Measurements from ENCODE around the gene ATL2. TPM values are rescaled to one million over a fixed set of nuclear protein-coding genes. Genes with fewer than 3 reads are reported as not detected.
"Not testable (repeated sequence)": the region's sequence is repeated elsewhere in the genome, so short reads cannot be mapped to it uniquely, and the experiment has no call there.

ATL2 gene
- total RNA-seq, 1 experiment from 2014 or later: 66.8 TPM

GRCh38 chr2:38336621-38337020, 40.5 kb downstream of the ATL2 start:
- no peak for DNase-seq (ENCODE audit: low read depth)

- DNase-seq (ENCODE audit: low read depth): no peak
Observed at GRCh38 chr2:38330754-38331153, 46.3 kb downstream of the ATL2 start.

- DNase-seq (ENCODE audit: low read depth): no peak
Observed at GRCh38 chr2:38327580-38327979, 49.5 kb downstream of the ATL2 start.

GRCh38 chr2:38323623-38324022, 53.5 kb downstream of the ATL2 start:
- DNase-seq (ENCODE audit: low read depth): no peak

GRCh38 chr2:38322224-38322914, 54.7 kb downstream of the ATL2 start:
- no peak for DNase-seq (ENCODE audit: low read depth)

- not testable (repeated sequence) for DNase-seq (ENCODE audit: low read depth)
Observed at GRCh38 chr2:38319240-38319639, 57.8 kb downstream of the ATL2 start.

- DNase-seq (ENCODE audit: low read depth): no peak
Observed at GRCh38 chr2:38317725-38318124, 59.3 kb downstream of the ATL2 start.

GRCh38 chr2:38315707-38316333, 61.3 kb downstream of the ATL2 start:
- peak; percentile 60 for DNase-seq (ENCODE audit: low read depth)

GRCh38 chr2:38308821-38309220, 68.3 kb downstream of the ATL2 start:
- no peak for DNase-seq (ENCODE audit: low read depth)

GRCh38 chr2:38301969-38302702, 74.9 kb downstream of the ATL2 start:
- DNase-seq (ENCODE audit: low read depth): no peak

GRCh38 chr2:38301340-38301968, 75.6 kb downstream of the ATL2 start:
- DNase-seq (ENCODE audit: low read depth): no peak

- DNase-seq (ENCODE audit: low read depth): no peak
Observed at GRCh38 chr2:38298539-38298938, 78.5 kb downstream of the ATL2 start.

GRCh38 chr2:38296197-38296780, 80.8 kb downstream of the ATL2 start:
- DNase-seq (ENCODE audit: low read depth): no peak

- no peak for DNase-seq (ENCODE audit: low read depth)
Observed at GRCh38 chr2:38294597-38294996, 82.5 kb downstream of the ATL2 start.

GRCh38 chr2:38293152-38293865, 83.8 kb downstream of the ATL2 start:
- DNase-seq (ENCODE audit: low read depth): no peak

- no peak for DNase-seq (ENCODE audit: low read depth)
Observed at GRCh38 chr2:38290332-38290731, 86.7 kb downstream of the ATL2 start.

- DNase-seq (ENCODE audit: low read depth): no peak
Observed at GRCh38 chr2:38284971-38285370, 92.1 kb downstream of the ATL2 start.

GRCh38 chr2:38281095-38281742, 95.9 kb downstream of the ATL2 start:
- DNase-seq (ENCODE audit: low read depth): no peak

GRCh38 chr2:38279201-38279600, 97.9 kb downstream of the ATL2 start:
- DNase-seq (ENCODE audit: low read depth): peak; percentile 20

- not testable (repeated sequence) for DNase-seq (ENCODE audit: low read depth)
Observed at GRCh38 chr2:38278117-38278438, 99.0 kb downstream of the ATL2 start.

All from HT1080 (cell line).